H9 (cell line): ENCODE results near the gene KCNMA1. TPM values are rescaled to one million over a fixed set of nuclear protein-coding genes. Genes with fewer than 3 reads are reported as not detected.

ENCODE experiments used
- DNase-seq: peaks from one replicate; pipeline ENCODE4 v3.0.0-alpha.2; 2017
- H2AFZ ChIP-seq: one replicate; pipeline ENCODE4 v1.6.1; 2013; ENCODE audit warnings: mild to moderate bottlenecking, low read length, control low read depth, moderate library complexity
- H2AK5ac ChIP-seq: 2 replicates; pipeline ENCODE4 v1.6.1; 2013; ENCODE audit warnings: low read length, control low read depth, mixed read lengths; ENCODE audit not compliant: insufficient read length
- H2BK120ac ChIP-seq: one replicate; pipeline ENCODE4 v1.6.1; 2013; ENCODE audit warnings: low read depth, mild to moderate bottlenecking, low read length, control low read depth, inconsistent platforms; ENCODE audit not compliant: poor library complexity, severe bottlenecking
- H2BK12ac ChIP-seq: 2 replicates; pipeline ENCODE4 v1.6.1; 2013; ENCODE audit warnings: low read length, control low read depth, mixed read lengths, low read depth; ENCODE audit not compliant: insufficient read length
- H2BK15ac ChIP-seq: 2 replicates; pipeline ENCODE4 v1.6.1; 2013; ENCODE audit warnings: low read depth, low read length, control low read depth
- H2BK20ac ChIP-seq: one replicate; pipeline ENCODE4 v1.6.1; 2013; ENCODE audit warnings: low read depth, mild to moderate bottlenecking, low read length, control low read depth, inconsistent platforms; ENCODE audit not compliant: poor library complexity, severe bottlenecking
- H2BK5ac ChIP-seq: 2 replicates; pipeline ENCODE4 v1.6.1; 2013; ENCODE audit warnings: low read length, control low read depth, mixed read lengths; ENCODE audit not compliant: insufficient read length
- H3K14ac ChIP-seq: 2 replicates; pipeline ENCODE4 v1.6.1; 2013; ENCODE audit warnings: low read length, control low read depth; ENCODE audit not compliant: insufficient read depth
- H3K18ac ChIP-seq: 2 replicates; pipeline ENCODE4 v1.6.1; 2013; ENCODE audit warnings: low read depth, mild to moderate bottlenecking, mixed read lengths, low read length, control low read depth; ENCODE audit not compliant: insufficient read length
- H3K23ac ChIP-seq: 2 replicates; pipeline ENCODE4 v1.6.1; 2013; ENCODE audit warnings: low read length, control low read depth, mixed read lengths, low read depth; ENCODE audit not compliant: insufficient read length
- H3K23me2 ChIP-seq: 2 replicates; pipeline ENCODE4 v1.6.1; 2013; ENCODE audit warnings: low read depth, mild to moderate bottlenecking, mixed read lengths, low read length, control low read depth; ENCODE audit not compliant: insufficient read length, poor library complexity, severe bottlenecking
- H3K27ac ChIP-seq: 2 replicates; pipeline ENCODE4 v1.5.1; 2013; ENCODE audit warnings: low read length, control low read depth, mixed read lengths, low read depth; ENCODE audit not compliant: insufficient read length
- H3K27me3 ChIP-seq: 2 replicates; pipeline ENCODE4 v1.6.1; 2013; ENCODE audit warnings: low read length, control low read depth, inconsistent platforms; ENCODE audit not compliant: insufficient read depth
- H3K4ac ChIP-seq: 2 replicates; pipeline ENCODE4 v1.6.1; 2013; ENCODE audit warnings: low read depth, mild to moderate bottlenecking, control low read depth, inconsistent platforms, low read length, moderate library complexity
- H3K4me1 ChIP-seq: 2 replicates; pipeline ENCODE4 v1.6.1; 2013; ENCODE audit warnings: low read length, control low read depth, inconsistent platforms; ENCODE audit not compliant: insufficient read depth
- H3K4me2 ChIP-seq: 2 replicates; pipeline ENCODE4 v1.6.1; 2013; ENCODE audit warnings: low read length, control low read depth, mixed read lengths; ENCODE audit not compliant: insufficient read length, insufficient read depth
- H3K56ac ChIP-seq: 2 replicates; pipeline ENCODE4 v1.6.1; 2013; ENCODE audit warnings: low read depth, mild to moderate bottlenecking, mixed read lengths, low read length, control low read depth; ENCODE audit not compliant: insufficient read length
- H3K79me1 ChIP-seq: 2 replicates; pipeline ENCODE4 v1.6.1; 2013; ENCODE audit warnings: low read depth, mild to moderate bottlenecking, moderate library complexity, low read length, control low read depth, inconsistent platforms; ENCODE audit not compliant: insufficient read depth, poor library complexity, severe bottlenecking
- H3K79me2 ChIP-seq: 2 replicates; pipeline ENCODE4 v1.6.1; 2013; ENCODE audit warnings: low read length, control low read depth, inconsistent platforms; ENCODE audit not compliant: insufficient read depth
- H3K9ac ChIP-seq: 2 replicates; pipeline ENCODE4 v1.6.1; 2013; ENCODE audit warnings: low read length, control low read depth, mixed read lengths; ENCODE audit not compliant: insufficient read length; ENCODE audit errors: extremely low read depth
- H3K9me3 ChIP-seq: one replicate; pipeline ENCODE4 v1.6.1; 2013; ENCODE audit warnings: low read depth, low read length, inconsistent platforms; ENCODE audit not compliant: control insufficient read depth
- H3T11ph ChIP-seq: one replicate; pipeline ENCODE4 v1.6.1; 2013; ENCODE audit warnings: mild to moderate bottlenecking, low read length, control low read depth, inconsistent platforms
- H4K20me1 ChIP-seq: one replicate; pipeline ENCODE4 v1.6.1; 2013; ENCODE audit not compliant: control insufficient read depth, insufficient read length, insufficient read depth
- H4K5ac ChIP-seq: 2 replicates; pipeline ENCODE4 v1.6.1; 2013; ENCODE audit warnings: low read depth, mild to moderate bottlenecking, mixed read lengths, low read length, control low read depth; ENCODE audit not compliant: insufficient read length
- H4K8ac ChIP-seq: replicated peaks from 2 replicates; pipeline ENCODE4 v1.6.1; 2013; ENCODE audit warnings: low read length, control low read depth, mixed read lengths, low read depth; ENCODE audit not compliant: insufficient read length
- H4K91ac ChIP-seq: 2 replicates; pipeline ENCODE4 v1.6.1; 2013; ENCODE audit warnings: low read depth, mild to moderate bottlenecking, moderate library complexity, mixed read lengths, low read length, control low read depth; ENCODE audit not compliant: insufficient read length
- H3K27ac Mint-ChIP-seq, 3 experiments: 2 replicates in 2 of 3; 3 replicates in 1 of 3; pipeline ENCODE4 v1.8.0; 2020 to 2021; ENCODE audit warnings: mixed read lengths in 3 of 3, mild to moderate bottlenecking in 1 of 3, moderate library complexity in 1 of 3
- H3K27me3 Mint-ChIP-seq: 2 replicates; pipeline ENCODE4 v1.8.0; 2021; ENCODE audit warnings: low read depth, mild to moderate bottlenecking, moderate library complexity, mixed read lengths
- H3K36me3 Mint-ChIP-seq, 3 experiments: 2 replicates in 2 of 3; 3 replicates in 1 of 3; pipeline ENCODE4 v1.8.0; 2020 to 2021; ENCODE audit warnings: low read depth in 3 of 3, mixed read lengths in 3 of 3; ENCODE audit not compliant: insufficient read depth in 1 of 3
- H3K4me1 Mint-ChIP-seq, 2 experiments: 2 replicates each; pipeline ENCODE4 v1.8.0; 2020; ENCODE audit warnings: mixed read lengths in 2 of 2
- H3K4me3 Mint-ChIP-seq, 2 experiments: 2 replicates in 1 of 2; 3 replicates in 1 of 2; pipeline ENCODE4 v1.8.0; 2020 to 2021; ENCODE audit warnings: mild to moderate bottlenecking in 2 of 2, mixed read lengths in 2 of 2, moderate library complexity in 1 of 2
- H3K9me3 Mint-ChIP-seq, 2 experiments: 2 replicates in 1 of 2; 3 replicates in 1 of 2; pipeline ENCODE4 v1.8.0; 2020; ENCODE audit warnings: mild to moderate bottlenecking in 2 of 2, mixed read lengths in 2 of 2, moderate library complexity in 1 of 2
- CTCF ChIP-seq: fragments of 200-600 bp; sonication (generic); conservative IDR thresholded peaks from 3 replicates; pipeline ENCODE4 v1.8.0; 2021; ENCODE audit warnings: antibody characterized with exemption, mild to moderate bottlenecking
- WGBS: extraction: QIAGEN DNeasy Blood & Tissue Kit; methylation state at CpG from one replicate; pipeline ENCODE4 v1.1.7; 2013; ENCODE audit warnings: missing lambda C conversion rate, low lambda C conversion rate, mixed read lengths; ENCODE audit not compliant: insufficient read length; ENCODE audit errors: extremely low coverage; 5-methylcytosine and 5-hydroxymethylcytosine counted together
- total RNA-seq: library from RNA; stranded (reverse); gene quantifications from 2 replicates; pipeline ENCODE4 v1.2.1, GENCODE V29; 2021

KCNMA1 gene
- total RNA-seq, 1 experiment from 2014 or later = 2.0 TPM

- H3K79me1 ChIP-seq = no peaks in the 10 kb centered on the region
- H3K4me1 ChIP-seq = no peaks in the 10 kb centered on the region
- H2AFZ ChIP-seq = no peak overlapping the region
- no peak overlapping the region for H3K56ac ChIP-seq
- no peak overlapping the region for H3K4ac ChIP-seq
- H3K9ac ChIP-seq = no peak overlapping the region
- H2BK120ac ChIP-seq = no peak overlapping the region
- H3K18ac ChIP-seq = no peak overlapping the region
- Mint-ChIP-seq H3K27me3 (peaks cover 5% of the 10 kb centered on the region; the same call in 1 of the 2 replicates), H3K9me3 (peaks cover 5 to 8% of the 10 kb centered on the region in 2 experiments; a peak in 4 of 5 replicates), H3K27ac (no peak overlapping the region), H3K4me3 (no peak overlapping the region; a peak in 1 of 5 replicates), H3K4me1 (peaks cover 5 to 8% of the 10 kb centered on the region in 2 experiments; a peak in 3 of 4 replicates), H3K36me3 (peaks cover 2 to 6% (median 2%) of the 10 kb centered on the region in 3 experiments; a peak in 4 of 7 replicates)
- no peak overlapping the region for H3K4me2 ChIP-seq
- no peak overlapping the region for H2BK20ac ChIP-seq
- H4K5ac ChIP-seq = no peak overlapping the region
- H3K9me3 ChIP-seq = no peaks in the 10 kb centered on the region
- no peak overlapping the region for H3K14ac ChIP-seq
- no peaks in the 10 kb centered on the region for H3K27me3 ChIP-seq
- no peaks in the 10 kb centered on the region for H3K23me2 ChIP-seq
- H2BK12ac ChIP-seq = no peak overlapping the region
- no peak overlapping the region for H2AK5ac ChIP-seq
- no peak overlapping the region for H3K23ac ChIP-seq
- no peak overlapping the region for H3K27ac ChIP-seq
- no peaks in the 10 kb centered on the region for H3K79me2 ChIP-seq
- no peak overlapping the region for H2BK5ac ChIP-seq
- no peak overlapping the region for H4K91ac ChIP-seq
- no peak for DNase-seq
- no peak overlapping the region for H3T11ph ChIP-seq
- H4K8ac ChIP-seq = no peak overlapping the region
- no peak for TF ChIP-seq CTCF
- H2BK15ac ChIP-seq = no peak overlapping the region
- no CpG with 5 or more reads among the region's 2 CpGs for WGBS
- H4K20me1 ChIP-seq = no peaks in the 10 kb centered on the region
Observed at GRCh38 chr10:77520995-77521394, 116.6 kb downstream of the KCNMA1 start.
